Activated CD8-positive, alpha-beta memory T cell treated with anti-CD3 and anti-CD28 coated beads for 36 hours (primary cell): ENCODE measurements around the gene MMP19. TPM values are rescaled to one million over a fixed set of nuclear protein-coding genes. Genes with fewer than 3 reads are reported as not detected.
"Not testable (repeated sequence)": the region's sequence is repeated elsewhere in the genome, so short reads cannot be mapped to it uniquely, and the experiment has no call there.

Source experiments
- CTCF ChIA-PET: fragments of 350-600 bp; sonication (Branson Sonifier 250); formaldehyde crosslinking; loops from one replicate; lab custom pipeline; 2021; ENCODE audit warnings: antibody characterized with exemption; lab: Charles Lee
- POLR2A ChIA-PET: fragments of 350-600 bp; sonication (Branson Sonifier 250); formaldehyde crosslinking; loops from one replicate; lab custom pipeline; 2021; ENCODE audit warnings: antibody characterized with exemption; lab: Charles Lee
- total RNA-seq, 2 experiments: library from RNA; stranded (reverse); gene quantifications; one replicate each; pipeline ENCODE4 v1.2.3, GENCODE V29; 2021

Gene MMP19, protein sequence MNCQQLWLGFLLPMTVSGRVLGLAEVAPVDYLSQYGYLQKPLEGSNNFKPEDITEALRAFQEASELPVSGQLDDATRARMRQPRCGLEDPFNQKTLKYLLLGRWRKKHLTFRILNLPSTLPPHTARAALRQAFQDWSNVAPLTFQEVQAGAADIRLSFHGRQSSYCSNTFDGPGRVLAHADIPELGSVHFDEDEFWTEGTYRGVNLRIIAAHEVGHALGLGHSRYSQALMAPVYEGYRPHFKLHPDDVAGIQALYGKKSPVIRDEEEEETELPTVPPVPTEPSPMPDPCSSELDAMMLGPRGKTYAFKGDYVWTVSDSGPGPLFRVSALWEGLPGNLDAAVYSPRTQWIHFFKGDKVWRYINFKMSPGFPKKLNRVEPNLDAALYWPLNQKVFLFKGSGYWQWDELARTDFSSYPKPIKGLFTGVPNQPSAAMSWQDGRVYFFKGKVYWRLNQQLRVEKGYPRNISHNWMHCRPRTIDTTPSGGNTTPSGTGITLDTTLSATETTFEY
- not detected for total RNA-seq

DNA sequence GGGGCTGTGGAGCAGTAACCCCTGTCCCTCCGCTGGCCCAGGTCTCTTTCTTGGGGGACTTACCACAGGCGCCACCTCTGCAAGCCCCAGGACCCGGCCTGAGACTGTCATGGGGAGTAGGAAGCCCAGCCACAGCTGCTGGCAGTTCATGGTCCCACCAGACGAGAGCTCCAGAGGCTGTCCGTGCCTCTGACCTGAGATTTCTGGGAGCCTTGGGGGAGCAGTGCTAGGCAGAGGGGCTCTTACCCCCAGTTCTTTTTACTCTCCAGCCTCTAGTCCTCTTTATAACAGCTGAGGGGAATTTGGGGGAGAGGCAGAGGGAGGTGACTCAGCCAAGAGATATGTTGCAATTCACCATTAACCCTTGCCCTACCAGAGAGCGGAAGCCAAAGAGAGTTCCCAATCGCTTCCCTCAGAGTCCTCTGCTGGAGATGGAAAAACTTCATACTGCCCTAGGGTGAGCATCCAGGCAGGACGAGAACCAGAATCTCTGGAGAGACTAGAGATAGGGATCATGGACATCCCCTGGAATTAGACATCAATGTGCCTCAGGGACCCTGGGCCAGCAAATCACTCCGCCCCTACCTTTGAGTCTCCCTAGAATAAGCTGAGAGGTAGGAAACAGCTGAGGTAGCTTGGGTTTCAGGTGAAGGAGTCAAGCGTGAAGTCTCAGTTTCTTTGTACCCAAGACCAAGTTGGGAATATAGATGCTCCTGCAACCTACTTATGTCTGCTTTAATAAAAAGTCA is at the start of gene MMP19:
TSS of gene MMP19 (minus strand) at position 256 of the 749 bp plus-strand sequence. CDS start at position 150, 106 bp downstream.
- ChIA-PET POLR2A (no interaction called here), CTCF (no interaction called here)

DNA sequence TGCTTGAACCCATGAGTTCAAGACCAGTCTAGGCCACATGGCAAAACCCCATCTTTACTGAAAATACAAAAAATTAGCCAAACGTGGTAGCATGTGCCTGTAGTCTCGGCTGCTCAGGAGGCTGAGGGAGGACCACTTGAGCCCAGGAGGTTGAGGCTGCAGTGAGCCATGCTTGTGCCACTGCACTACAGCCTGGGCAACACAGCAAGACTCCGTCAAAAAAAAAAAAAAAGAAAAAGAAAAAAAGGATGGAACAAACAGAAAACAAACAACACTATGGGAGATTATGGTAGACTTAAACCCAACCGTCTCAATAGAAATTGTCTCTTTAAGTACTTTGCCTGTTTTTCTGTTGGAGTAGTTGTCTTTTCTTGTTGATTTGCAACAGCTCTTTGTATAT is 48.6 kb upstream of the MMP19 start:
- ChIA-PET CTCF (no interaction called here), POLR2A (no interaction called here)

DNA sequence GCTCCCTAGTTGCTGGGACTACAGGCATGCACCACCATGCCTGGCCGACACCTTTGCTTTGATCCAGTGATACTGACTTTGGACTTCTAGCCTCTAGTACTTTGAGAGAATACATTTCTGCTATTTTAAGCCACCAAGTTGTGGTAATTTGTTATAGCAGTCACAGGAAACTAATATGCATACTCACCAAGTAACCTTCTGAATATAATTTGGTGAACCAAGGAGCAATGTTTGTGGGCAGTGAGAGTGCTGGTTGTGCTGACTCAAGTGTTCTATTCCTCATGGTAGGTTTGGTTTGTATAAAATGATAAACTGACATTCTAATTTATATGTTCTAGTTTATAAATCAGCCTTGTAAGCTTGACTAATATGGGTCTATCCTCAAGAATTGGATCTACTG is 42.4 kb upstream of the MMP19 start:
- CTCF ChIA-PET: interaction anchor here (0.5 kb wide), 1 partner anchor 131 kb away, joined by 4 read pairs; no protein-coding TSS in a partner anchor
- POLR2A ChIA-PET: no interaction called here

DNA sequence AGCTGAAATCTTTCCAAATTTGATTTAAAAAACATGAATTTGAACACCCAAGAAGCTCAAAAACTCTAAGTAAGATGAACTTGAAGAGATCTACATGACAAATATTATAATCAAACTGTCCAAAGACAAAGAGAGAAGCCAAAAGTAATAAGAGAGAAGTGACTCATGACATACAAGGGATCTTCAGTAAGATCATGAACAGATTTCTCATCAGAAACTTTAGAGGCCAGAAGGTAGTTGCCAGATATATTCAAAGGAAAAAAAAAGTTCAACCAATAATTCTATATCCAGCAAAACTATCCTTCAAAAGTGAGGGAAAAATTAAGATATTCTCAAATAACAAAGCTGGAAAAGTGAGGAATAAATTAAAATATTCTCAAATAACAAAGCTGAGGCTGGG is 35.1 kb upstream of the MMP19 start:
- POLR2A ChIA-PET: no interaction called here
- CTCF ChIA-PET: interaction anchor here (1.4 kb wide), 1 partner anchor 47 kb away, joined by 3 read pairs; no protein-coding TSS in a partner anchor

DNA sequence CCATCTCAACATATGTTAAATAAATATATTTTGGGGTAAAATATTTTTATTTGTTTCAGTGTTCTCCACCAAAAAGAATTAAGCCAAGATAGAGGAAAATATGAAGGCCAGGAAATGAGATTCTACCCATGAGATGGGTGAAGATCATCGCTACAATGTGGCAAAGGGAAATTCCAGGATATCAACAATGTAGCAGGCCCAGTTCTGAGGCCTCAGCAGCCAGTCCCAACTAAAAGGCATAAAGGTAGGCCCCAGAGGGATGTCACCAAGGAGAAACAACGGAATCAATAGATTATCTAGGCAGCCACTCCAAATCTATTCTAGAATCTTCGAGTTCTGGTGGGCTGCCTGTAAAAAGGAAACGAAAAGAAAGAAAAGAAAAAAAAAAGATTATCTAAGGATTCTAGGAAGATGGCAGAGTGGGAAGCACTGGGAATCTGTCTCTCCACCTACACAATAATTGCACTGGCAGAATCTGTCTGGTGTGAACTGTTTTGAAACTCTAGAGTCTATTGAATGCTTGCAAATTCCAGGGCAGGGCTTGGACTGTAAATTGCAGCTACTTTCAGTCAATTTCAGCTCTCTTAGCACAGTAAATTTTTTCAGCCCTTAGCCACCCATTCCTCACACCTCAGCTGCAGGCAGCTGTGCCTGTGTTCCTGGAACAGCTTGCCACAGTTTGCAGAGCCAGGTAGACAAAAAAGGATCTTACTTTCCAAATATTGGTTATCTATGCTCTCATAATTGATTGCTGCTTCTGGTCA is 33.1 kb upstream of the MMP19 start:
- CTCF ChIA-PET: interaction anchor here (0.7 kb wide), 1 partner anchor 20 kb away, joined by 4 read pairs; no protein-coding TSS in a partner anchor
- POLR2A ChIA-PET: no interaction called here

DNA sequence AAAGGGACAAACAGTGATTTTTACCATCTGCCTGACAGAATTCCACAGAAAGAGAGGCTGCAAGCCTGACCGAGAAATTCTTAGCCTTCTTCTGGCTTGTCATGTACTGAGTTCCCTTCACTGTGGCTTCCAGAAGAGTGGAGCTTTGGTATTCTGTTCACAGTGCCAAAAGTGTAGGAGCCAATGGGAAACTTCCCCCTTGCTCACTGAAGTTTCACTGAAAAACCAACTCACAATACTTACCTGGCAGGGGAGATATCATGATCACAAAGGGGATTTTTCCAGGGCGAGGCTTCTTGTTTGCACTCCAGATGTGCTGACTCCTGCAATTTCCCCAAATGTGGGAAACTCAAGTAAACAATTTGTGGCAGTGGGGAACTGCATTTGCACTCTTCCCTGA is 31.7 kb upstream of the MMP19 start:
- ChIA-PET CTCF (no interaction called here), POLR2A (no interaction called here)

DNA sequence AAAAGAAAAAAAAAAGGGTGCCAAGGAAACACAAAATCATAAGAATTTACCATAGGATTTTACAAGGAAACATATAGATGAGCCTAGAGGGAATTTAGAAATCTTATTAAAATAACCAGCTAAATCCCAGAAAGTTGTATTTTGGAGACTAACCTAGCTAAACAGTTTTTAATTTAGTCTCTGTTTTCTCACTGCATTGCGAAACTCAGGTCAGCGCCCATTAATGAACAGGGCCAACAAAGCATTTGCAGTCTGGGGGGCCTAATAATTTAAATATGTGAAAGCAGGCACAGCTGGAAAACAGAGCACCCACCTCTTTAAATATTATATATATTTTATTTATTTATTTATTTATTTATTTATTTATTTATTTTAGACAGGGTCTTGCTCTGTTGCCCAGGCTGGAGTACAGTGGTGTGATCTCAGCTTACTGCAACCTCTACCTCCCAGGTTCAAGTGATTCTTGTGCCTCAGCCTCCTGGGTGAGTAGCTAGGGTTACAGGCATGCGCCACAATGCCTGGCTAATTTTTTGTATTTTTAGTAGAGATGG is 23.8 kb upstream of the MMP19 start:
- POLR2A ChIA-PET: interaction anchor here (0.6 kb wide), 1 partner anchor 12 kb away, joined by 7 read pairs; no protein-coding TSS in a partner anchor
- CTCF ChIA-PET: not testable (repeated sequence)

DNA sequence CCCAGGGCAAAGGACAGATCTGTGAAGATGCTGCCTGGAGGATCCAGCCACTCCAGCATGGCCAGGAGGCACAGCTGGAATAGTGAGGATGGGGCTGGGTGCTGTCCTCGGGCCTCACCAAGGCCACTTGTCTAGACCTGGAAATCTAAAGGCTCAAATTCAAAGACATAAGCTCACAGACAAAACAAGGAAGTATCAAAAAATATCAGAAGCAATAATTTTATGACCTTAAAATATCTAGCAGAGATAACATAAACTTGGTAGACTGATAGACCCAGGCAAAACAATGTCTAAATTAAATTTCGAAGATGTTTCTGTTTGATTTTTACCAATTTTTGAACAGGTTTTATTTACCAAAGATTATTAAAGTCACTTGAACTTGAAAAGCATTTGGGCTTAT is 22.6 kb upstream of the MMP19 start:
- ChIA-PET POLR2A (interaction anchor here (0.6 kb wide), 1 partner anchor 65 kb away, joined by 3 read pairs; no protein-coding TSS in a partner anchor), CTCF (no interaction called here)

DNA sequence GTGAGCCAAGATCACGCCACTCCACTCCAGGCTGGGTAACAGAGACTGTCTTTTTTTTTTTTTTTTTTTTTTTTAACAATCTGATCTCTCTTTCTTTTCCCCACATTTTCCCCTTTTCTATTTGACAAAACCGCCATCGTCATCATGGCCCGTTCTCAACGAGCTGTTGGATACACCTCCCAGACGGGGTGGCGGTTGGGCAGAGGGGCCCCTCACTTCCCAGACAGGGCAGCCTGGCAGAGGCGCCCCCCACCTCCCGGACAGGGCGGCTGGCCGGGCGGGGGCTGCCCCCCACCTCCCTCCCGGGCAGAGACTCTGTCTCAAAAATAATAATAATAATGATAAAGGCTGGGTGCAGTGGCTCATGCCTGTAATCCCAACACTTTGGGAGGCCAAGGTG is 20.2 kb upstream of the MMP19 start:
- POLR2A ChIA-PET, CTCF ChIA-PET: not testable (repeated sequence)

DNA sequence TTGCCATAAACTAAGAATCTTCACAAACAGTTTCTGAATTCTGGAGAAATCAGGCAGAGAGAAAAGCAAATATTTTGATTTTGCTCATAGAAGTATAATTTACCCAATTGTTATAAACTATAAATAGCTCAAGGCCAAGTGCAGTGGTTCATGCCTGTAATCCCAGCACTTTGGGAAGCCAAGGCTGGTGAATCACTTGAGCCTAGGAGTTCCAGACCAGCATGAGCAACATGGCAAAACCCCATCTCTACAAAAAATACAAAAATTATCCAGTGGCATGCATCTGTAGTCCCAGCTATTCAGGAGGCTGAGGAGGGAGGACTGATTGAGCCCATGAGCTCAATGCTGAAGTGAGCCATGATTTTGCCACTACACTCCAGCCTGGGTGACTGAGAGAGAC is 19.6 kb upstream of the MMP19 start:
- ChIA-PET CTCF (no interaction called here), POLR2A (no interaction called here)

DNA sequence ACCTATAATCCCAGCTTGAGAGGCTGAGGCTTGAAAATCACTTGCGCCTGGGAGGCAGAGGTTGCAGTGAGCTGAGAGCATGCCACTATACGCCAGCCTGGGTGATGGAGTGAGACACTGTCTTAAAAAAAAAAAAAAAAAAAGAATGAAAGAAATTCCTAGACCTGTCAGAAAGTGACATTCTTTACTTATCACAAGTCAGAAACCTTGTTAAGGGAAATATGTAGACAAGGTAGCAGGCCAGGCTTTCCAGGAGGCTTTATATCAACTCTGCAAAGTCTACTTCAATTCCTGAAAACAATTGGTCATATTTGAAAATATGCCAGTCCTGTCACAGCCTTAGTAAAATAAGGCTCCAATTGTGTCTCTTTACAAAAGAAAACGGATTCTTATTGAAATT is 19.1 kb upstream of the MMP19 start:
- POLR2A ChIA-PET: no interaction called here

DNA sequence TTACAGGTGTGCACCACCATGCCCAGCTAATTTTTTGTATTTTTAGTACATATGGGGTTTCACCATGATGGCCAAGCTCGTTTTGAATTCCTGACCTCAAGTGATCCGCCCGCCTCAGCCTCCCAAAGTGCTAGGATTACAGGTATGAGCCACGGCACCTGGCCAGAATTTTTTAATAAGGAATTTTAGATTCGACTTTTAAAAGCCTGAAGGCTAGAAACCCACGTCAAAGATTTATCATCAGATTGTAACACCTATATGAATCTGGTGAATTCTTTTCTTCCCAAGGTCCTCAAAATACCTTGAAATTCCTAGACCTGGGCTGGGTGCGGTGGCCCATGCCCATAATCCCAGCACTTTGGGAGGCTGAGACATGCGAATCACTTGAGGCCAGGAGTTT is 18.7 kb upstream of the MMP19 start:
- ChIA-PET POLR2A (no interaction called here), CTCF (no interaction called here)

More for the DNA sequence above, 19.1 kb upstream of the MMP19 start:
- CTCF ChIA-PET: no interaction called here

DNA sequence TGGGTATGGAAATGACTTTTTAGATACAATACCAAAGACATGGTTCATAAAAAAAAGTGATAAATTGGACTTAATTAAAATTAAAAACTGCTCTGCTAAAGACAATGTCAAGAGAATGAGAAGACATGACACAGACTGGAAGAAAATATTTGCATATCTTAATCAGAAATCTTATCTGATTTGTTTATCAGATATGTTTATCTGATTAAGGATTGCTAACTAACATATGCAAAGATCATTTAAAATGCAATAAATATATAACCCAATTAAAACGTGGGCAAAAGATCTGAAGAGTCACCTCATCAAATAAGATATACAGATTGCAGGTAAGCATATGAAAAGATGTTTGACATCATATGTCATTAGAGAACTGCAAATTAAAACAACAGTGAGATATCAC is 10.0 kb upstream of the MMP19 start:
- ChIA-PET POLR2A (no interaction called here), CTCF (no interaction called here)

DNA sequence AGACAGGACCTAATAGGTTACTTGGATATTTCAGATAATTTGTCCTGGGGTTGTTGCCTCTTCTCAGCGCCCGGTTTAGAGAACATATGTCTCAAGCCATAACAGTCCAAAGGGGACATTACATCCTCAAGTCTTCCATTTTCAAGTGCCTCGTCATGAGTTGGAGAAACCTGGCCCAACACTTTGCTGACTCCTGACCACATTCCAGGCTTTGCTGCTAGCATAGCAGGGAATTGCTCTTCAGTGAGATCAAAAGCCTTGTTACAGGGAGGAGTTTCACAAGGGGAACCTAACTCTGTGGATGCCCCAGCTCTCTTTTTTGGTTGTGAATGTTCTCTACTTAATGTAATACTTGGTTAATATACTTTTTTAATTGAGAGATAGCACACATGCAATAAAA is 8.2 kb upstream of the MMP19 start:
- ChIA-PET CTCF (no interaction called here), POLR2A (no interaction called here)

DNA sequence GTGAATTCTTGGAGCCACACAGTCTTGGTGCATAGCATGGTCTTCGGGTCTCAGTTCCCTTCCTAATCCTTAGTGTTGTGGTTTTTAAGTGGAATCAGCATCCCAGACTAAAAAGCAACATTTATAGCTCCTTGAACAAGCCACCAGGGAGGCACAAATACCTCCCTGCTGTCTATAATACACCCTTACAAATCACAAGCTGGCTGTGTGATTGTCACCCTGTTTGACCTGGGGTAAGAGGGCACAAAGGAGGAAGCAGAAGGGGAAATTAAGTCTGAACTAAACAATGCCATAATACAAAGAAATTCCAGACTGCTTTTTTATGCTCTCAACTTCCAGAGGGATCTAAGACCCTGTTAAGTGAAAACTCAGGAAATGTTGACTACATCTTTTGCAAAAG is 7.7 kb upstream of the MMP19 start:
- CTCF ChIA-PET: no interaction called here

DNA sequence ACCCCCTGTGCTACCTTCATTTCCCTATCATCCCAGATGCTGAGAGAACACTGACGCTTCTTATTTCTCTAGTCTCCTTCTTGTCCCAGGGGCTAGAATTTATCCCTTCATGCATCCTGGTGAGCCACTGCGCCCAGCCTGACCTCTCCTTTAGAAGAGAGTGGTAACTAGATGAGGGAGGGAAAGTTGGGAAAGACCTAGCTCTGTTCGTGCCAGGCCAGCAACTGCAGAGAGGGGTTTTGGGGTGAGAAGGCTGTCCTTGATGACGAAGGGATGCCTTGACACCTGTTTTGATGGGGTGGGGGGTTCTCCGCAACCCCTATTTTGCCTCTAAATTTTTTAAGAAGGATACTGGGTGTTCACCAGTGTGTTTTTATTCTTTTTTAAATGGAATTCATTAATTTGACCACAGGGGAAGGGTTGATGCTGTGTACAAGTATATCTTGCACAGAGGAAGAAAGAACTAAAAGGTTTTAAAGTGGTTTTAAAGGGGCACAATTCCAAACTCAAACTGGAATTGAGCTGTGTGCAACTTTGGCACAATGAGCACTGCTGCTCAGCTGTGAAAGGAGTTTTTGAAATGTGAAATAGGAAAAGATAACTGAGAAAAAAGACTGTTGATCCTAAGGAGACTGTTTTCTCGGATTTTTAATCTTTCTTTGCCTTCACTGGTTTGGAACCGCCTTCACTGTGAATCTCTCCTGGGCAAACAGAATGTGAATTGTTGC is 7.0 kb upstream of the MMP19 start:
- ChIA-PET POLR2A (interaction anchor here (0.7 kb wide), 1 partner anchor 42 kb away, joined by 8 read pairs; no protein-coding TSS in a partner anchor), CTCF (no interaction called here)

More for the DNA sequence above, 7.7 kb upstream of the MMP19 start:
- POLR2A ChIA-PET: no interaction called here

DNA sequence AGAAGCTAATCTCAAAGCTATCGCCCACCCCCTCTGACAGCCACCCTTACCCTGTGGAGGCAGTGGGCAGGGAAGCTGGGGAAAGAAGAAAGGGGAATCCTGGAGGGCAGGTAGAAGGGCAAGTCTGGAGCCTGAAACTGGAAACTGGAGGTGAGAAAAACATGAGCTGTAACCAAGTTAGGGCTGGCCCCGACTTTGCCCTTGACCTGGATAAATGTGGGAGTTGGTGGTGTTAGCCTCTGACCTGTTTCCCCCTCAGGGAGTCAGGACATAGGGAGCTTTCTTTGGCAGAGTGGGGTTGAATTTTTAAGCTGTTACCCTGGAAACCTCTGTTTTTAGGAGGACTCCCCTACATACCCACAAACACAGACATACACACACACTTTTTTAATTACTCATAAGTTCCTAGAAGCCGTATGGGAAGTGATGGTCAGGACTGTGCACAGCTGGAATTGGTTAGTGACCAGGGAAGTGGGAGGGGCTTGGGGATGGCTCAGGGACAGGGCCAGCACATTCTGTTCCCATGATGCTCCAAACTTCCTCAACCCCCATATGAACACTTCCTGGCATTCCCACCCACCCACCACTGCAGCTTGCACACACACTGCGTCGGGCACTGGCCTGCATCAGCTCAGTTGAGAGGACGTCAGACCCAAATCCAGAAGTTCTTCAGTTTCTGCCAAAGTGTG is 5.0 kb upstream of the MMP19 start:
- ChIA-PET CTCF (interaction anchor here (0.7 to 1.3 kb wide), 4 partner anchors 84 to 109 kb away, joined by 3 to 6 read pairs (median 3); no protein-coding TSS in a partner anchor), POLR2A (interaction anchor here (0.9 kb wide), 1 partner anchor 29 kb away, joined by 3 read pairs; the partner anchor contains the start of gene ORMDL2)
